GM12801 (cell line): Measurements from ENCODE around the gene DCAF5.

Source experiments
- CTCF ChIP-seq: IDR thresholded peaks from one replicate; pipeline ENCODE4 v1.5.1; 2011; ENCODE audit warnings: control low read depth; ENCODE audit not compliant: insufficient read length; ENCODE audit errors: extremely low read depth

The DCAF5 gene

GRCh38 chr14:69118305-69118704, 34.6 kb downstream of the DCAF5 start:
- no peak for TF ChIP-seq CTCF

GRCh38 chr14:69117020-69117767, 35.7 kb downstream of the DCAF5 start:
- no peak for TF ChIP-seq CTCF

- TF ChIP-seq CTCF = no peak
Observed at GRCh38 chr14:69115407-69116185, 37.3 kb downstream of the DCAF5 start.

- no peak for TF ChIP-seq CTCF
Observed at GRCh38 chr14:69114763-69115162, 38.2 kb downstream of the DCAF5 start.

GRCh38 chr14:69108358-69108757, 44.6 kb downstream of the DCAF5 start:
- no peak for TF ChIP-seq CTCF

GRCh38 chr14:69107407-69108003, 45.4 kb downstream of the DCAF5 start:
- no peak for TF ChIP-seq CTCF

- no peak for TF ChIP-seq CTCF
Observed at GRCh38 chr14:69106451-69106850, 46.5 kb downstream of the DCAF5 start.
